ENCODE measurements around the gene POLR3A. TPM values are rescaled to one million over a fixed set of nuclear protein-coding genes. Genes with fewer than 3 reads are reported as not detected.
A peak's percentile ranks its signal among the peaks of the same experiment; 100 is the strongest.

The POLR3A gene
- total RNA-seq, 1 donor from 2014 or later = 41.0 TPM

GRCh38 chr10:77977016-77977415 lies 52.3 kb downstream of the POLR3A start:
- Mint-ChIP-seq H3K9me3 (ENCODE audit: unreplicated experiment) (peaks cover 4% of the 10 kb centered on the region), H3K4me1 (ENCODE audit: low read depth, unreplicated experiment) (peaks cover 2% of the 10 kb centered on the region), H3K27ac (ENCODE audit: unreplicated experiment) (no peak overlapping the region), H3K36me3 (ENCODE audit: unreplicated experiment) (no peaks in the 10 kb centered on the region), H3K4me3 (ENCODE audit: unreplicated experiment) (no peak overlapping the region), H3K27me3 (ENCODE audit: unreplicated experiment) (peaks cover 2% of the 10 kb centered on the region)
- TF ChIP-seq, protein P1, sequence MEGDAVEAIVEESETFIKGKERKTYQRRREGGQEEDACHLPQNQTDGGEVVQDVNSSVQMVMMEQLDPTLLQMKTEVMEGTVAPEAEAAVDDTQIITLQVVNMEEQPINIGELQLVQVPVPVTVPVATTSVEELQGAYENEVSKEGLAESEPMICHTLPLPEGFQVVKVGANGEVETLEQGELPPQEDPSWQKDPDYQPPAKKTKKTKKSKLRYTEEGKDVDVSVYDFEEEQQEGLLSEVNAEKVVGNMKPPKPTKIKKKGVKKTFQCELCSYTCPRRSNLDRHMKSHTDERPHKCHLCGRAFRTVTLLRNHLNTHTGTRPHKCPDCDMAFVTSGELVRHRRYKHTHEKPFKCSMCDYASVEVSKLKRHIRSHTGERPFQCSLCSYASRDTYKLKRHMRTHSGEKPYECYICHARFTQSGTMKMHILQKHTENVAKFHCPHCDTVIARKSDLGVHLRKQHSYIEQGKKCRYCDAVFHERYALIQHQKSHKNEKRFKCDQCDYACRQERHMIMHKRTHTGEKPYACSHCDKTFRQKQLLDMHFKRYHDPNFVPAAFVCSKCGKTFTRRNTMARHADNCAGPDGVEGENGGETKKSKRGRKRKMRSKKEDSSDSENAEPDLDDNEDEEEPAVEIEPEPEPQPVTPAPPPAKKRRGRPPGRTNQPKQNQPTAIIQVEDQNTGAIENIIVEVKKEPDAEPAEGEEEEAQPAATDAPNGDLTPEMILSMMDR (IDR thresholded peaks at IDR 0.05; ENCODE audit: partially characterized antibody, unreplicated experiment) = no peak
- no peak for DNase-seq

GRCh38 chr10:77975086-77975666 lies 54.1 kb downstream of the POLR3A start:
- TF ChIP-seq, protein P1 (IDR thresholded peaks at IDR 0.05; ENCODE audit: partially characterized antibody, unreplicated experiment) = no peak
- Mint-ChIP-seq H3K9me3 (ENCODE audit: unreplicated experiment) (peaks cover 2% of the 10 kb centered on the region), H3K36me3 (ENCODE audit: unreplicated experiment) (no peaks in the 10 kb centered on the region), H3K27ac (ENCODE audit: unreplicated experiment) (no peak overlapping the region), H3K4me3 (ENCODE audit: unreplicated experiment) (no peak overlapping the region), H3K4me1 (ENCODE audit: low read depth, unreplicated experiment) (peaks cover 2% of the 10 kb centered on the region), H3K27me3 (ENCODE audit: unreplicated experiment) (peaks cover 2% of the 10 kb centered on the region)
- no peak for DNase-seq

DNA sequence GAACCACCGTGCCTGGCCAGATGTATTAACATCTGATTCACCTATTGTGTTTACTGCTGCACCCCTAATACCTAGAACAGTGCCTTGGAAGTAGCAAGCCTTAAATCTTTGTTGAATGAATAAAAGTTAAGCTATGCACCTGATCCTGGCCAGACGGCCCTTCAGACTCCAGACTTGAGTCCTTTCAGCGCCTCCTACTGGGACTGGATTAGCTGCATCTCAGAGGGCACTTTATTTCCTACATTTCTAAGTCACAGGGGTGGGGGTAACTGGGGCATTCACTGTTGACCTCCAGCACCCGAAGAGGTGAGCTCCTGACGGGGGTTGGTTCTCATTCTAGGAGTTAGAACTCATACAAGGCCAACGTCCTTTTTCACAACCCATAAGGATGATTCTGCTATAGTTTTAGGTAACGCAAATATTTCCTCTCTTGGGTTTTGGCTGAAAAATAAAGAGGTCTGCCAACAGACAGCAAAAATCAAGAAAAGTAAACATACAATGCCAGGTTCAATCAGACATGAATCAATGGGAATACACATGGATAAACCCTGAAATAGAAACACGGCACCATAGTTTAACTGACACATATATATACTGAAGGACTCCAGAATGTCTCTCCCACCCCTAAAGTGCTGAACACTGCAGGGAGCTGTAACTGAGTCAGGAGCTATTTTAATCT lies 54.8 kb downstream of the POLR3A start:
- Mint-ChIP-seq H3K27me3 (ENCODE audit: unreplicated experiment) (peaks cover 2% of the 10 kb centered on the region), H3K27ac (ENCODE audit: unreplicated experiment) (no peak overlapping the region), H3K4me3 (ENCODE audit: unreplicated experiment) (no peak overlapping the region), H3K4me1 (ENCODE audit: low read depth, unreplicated experiment) (peaks cover 2% of the 10 kb centered on the region), H3K9me3 (ENCODE audit: unreplicated experiment) (peaks cover 2% of the 10 kb centered on the region), H3K36me3 (ENCODE audit: unreplicated experiment) (no peaks in the 10 kb centered on the region)
- DNase-seq = peak; percentile 27
- TF ChIP-seq, protein P1 (IDR thresholded peaks at IDR 0.05; ENCODE audit: partially characterized antibody, unreplicated experiment) = no peak

DNA sequence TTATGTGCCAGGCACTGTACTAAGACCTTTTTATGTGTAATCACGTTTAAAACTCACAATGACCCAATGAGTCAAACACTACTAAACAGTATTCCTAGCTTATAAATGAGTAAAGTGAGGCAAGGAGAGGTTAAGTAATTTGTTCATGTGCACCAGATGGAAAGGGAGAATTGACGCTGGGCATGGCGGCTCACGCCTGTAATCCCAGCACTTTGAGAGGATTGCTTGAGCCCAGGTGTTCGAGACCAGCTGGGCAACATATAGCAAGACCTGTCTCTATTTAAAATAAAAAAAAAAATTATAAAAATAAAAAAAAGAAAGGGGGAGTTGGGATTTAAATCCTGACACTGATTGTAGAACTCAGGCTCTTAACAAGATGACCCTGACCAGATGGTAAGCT lies 56.0 kb downstream of the POLR3A start:
- Mint-ChIP-seq H3K4me1 (ENCODE audit: low read depth, unreplicated experiment) (peaks cover 2% of the 10 kb centered on the region), H3K27me3 (ENCODE audit: unreplicated experiment) (peaks cover 2% of the 10 kb centered on the region), H3K9me3 (ENCODE audit: unreplicated experiment) (peaks cover 2% of the 10 kb centered on the region), H3K36me3 (ENCODE audit: unreplicated experiment) (no peaks in the 10 kb centered on the region), H3K27ac (ENCODE audit: unreplicated experiment) (no peak overlapping the region), H3K4me3 (ENCODE audit: unreplicated experiment) (no peak overlapping the region)
- TF ChIP-seq, protein P1 (IDR thresholded peaks at IDR 0.05; ENCODE audit: partially characterized antibody, unreplicated experiment) = no peak
- DNase-seq = no peak

GRCh38 chr10:77972148-77972547 lies 57.2 kb downstream of the POLR3A start:
- no peak overlapping the region for H3K4me3 Mint-ChIP-seq (ENCODE audit: unreplicated experiment)
- H3K36me3 Mint-ChIP-seq (ENCODE audit: unreplicated experiment) = no peaks in the 10 kb centered on the region
- no peak overlapping the region for H3K27ac Mint-ChIP-seq (ENCODE audit: unreplicated experiment)
- TF ChIP-seq, protein P1 (IDR thresholded peaks at IDR 0.05; ENCODE audit: partially characterized antibody, unreplicated experiment) = no peak
- peaks cover under 1% of the 10 kb centered on the region for H3K27me3 Mint-ChIP-seq (ENCODE audit: unreplicated experiment)
- no peak for DNase-seq
- peaks cover 7% of the 10 kb centered on the region for H3K4me1 Mint-ChIP-seq (ENCODE audit: low read depth, unreplicated experiment)
- H3K9me3 Mint-ChIP-seq (ENCODE audit: unreplicated experiment) = peaks cover 2% of the 10 kb centered on the region

Data from glutamatergic neuron (in vitro differentiated cells).